Esophagus muscularis mucosa (tissue), 4 donors: ENCODE measurements around the gene SRGAP2.
"Not testable (repeated sequence)": the region's sequence is repeated elsewhere in the genome, so short reads cannot be mapped to it uniquely, and the experiment has no call there.

ENCODE experiments used
- CTCF ChIP-seq, 3 experiments: fragments of 200-600 bp in 2 of 3; fragments of 450-650 bp in 1 of 3; sonication (generic) in 2 of 3; IDR thresholded peaks; one replicate each; pipeline ENCODE4 v1.5.1; 2017 to 2019; ENCODE audit warnings: antibody characterized with exemption in 3 of 3, mild to moderate bottlenecking in 2 of 3, moderate library complexity in 1 of 3
- EP300 ChIP-seq: sonication (generic); formaldehyde crosslinking; IDR thresholded peaks from one replicate; pipeline ENCODE4 v1.6.1; 2017; ENCODE audit warnings: antibody characterized with exemption
- POLR2A ChIP-seq: fragments of 450-650 bp; IDR thresholded peaks from one replicate; pipeline ENCODE4 v1.6.1; 2017; ENCODE audit warnings: antibody characterized with exemption, moderate library complexity, mild to moderate bottlenecking, low read depth

- not testable (repeated sequence) for TF ChIP-seq EP300; CTCF (IDR thresholded peaks at IDR 0.05); POLR2A
Measured at GRCh38 chr1:206225386-206225785, 22.0 kb downstream of the SRGAP2 start.
